ENCODE results near the gene NPDC1. TPM values are rescaled to one million over a fixed set of nuclear protein-coding genes. Genes with fewer than 3 reads are reported as not detected.
A peak's percentile ranks its signal among the peaks of the same experiment; 100 is the strongest.

The NPDC1 gene
- total RNA-seq, 4 donors from 2014 or later, result 25.2 to 221 (median 59.2) TPM

DNA sequence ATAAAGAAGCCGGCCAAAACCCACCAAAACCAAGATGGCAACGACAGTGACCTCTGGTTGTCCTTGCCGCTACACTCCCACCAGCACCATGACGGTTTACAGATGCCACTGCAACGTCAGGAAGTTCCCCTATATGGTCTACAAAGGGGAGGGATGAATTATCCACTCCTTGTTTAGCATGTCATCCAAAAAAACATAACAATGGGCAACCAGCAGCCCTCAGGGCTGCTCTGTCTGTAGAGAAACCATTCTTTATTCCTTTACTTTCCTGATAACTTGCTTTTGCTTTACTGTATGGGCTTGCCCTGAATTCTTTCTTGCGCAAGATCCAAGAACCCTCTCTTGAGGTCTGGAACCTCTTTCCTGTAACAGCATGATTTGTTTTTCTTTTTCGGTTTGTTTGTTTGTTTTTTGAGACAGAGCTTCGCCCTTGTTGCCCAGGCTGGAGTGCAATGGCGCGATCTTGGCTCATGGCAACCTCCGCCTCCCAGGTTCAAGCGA lies 29.3 kb upstream of the NPDC1 start:
- Histone ChIP-seq H3K4me3 (no peak overlapping the region), H3K27me3 (no peaks in the 10 kb centered on the region), H3K4me1 (peaks cover 0 to 15% of the 10 kb centered on the region in 2 donors), H3K36me3 (no peaks in the 10 kb centered on the region), H3K9me3 (no peaks in the 10 kb centered on the region), H3K27ac (no peak overlapping the region)
- intact Hi-C loops (cut with DNase I; ENCODE audit: low total_unique reads), result no loop called here
- TF ChIP-seq POLR2A (IDR thresholded peaks at IDR 0.05), result no peak
- TF ChIP-seq, protein P1, sequence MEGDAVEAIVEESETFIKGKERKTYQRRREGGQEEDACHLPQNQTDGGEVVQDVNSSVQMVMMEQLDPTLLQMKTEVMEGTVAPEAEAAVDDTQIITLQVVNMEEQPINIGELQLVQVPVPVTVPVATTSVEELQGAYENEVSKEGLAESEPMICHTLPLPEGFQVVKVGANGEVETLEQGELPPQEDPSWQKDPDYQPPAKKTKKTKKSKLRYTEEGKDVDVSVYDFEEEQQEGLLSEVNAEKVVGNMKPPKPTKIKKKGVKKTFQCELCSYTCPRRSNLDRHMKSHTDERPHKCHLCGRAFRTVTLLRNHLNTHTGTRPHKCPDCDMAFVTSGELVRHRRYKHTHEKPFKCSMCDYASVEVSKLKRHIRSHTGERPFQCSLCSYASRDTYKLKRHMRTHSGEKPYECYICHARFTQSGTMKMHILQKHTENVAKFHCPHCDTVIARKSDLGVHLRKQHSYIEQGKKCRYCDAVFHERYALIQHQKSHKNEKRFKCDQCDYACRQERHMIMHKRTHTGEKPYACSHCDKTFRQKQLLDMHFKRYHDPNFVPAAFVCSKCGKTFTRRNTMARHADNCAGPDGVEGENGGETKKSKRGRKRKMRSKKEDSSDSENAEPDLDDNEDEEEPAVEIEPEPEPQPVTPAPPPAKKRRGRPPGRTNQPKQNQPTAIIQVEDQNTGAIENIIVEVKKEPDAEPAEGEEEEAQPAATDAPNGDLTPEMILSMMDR (IDR thresholded peaks at IDR 0.05), result no peak
- no peak for DNase-seq

DNA sequence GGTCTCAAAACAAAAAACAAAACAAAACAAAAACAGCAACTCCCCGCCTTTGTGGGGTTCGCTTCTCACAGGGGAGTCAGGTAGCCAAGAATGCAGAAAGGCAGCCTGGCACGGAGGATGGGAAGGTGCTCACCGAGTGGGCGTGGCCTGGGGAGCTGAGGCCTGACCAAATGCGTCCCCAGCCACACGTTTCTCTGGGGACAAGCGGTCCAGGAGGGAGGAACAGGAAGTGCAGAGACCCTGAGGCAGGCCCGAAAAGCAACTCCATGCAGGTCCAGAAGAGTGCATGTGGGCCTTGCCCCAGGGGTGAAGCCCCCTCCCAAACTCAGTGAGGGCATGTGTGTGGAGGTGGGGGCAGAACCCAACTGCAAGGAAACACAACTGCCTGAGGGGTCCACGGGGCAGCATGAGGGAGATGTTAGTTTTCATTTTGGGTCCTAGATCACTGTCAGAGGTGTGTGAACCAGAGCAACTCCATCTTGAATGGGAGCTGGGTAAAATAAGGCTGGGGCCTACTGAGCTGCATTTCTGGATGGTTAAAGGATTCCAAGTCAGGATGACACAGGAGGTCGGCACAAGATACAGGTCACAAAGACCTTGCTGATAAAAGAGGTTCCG lies 28.8 kb upstream of the NPDC1 start:
- H3K36me3 ChIP-seq, result no peaks in the 10 kb centered on the region
- no peak overlapping the region for H3K4me3 ChIP-seq
- DNase-seq, result no peak
- intact Hi-C loops (cut with DNase I; ENCODE audit: low total_unique reads), result no loop called here
- no peak overlapping the region for H3K27ac ChIP-seq
- TF ChIP-seq, protein P1 (IDR thresholded peaks at IDR 0.05), result no peak
- no peak for TF ChIP-seq POLR2A (IDR thresholded peaks at IDR 0.05)
- H3K9me3 ChIP-seq, result no peaks in the 10 kb centered on the region
- no peaks in the 10 kb centered on the region for H3K27me3 ChIP-seq
- H3K4me1 ChIP-seq, result peaks cover 0 to 20% of the 10 kb centered on the region in 2 donors

DNA sequence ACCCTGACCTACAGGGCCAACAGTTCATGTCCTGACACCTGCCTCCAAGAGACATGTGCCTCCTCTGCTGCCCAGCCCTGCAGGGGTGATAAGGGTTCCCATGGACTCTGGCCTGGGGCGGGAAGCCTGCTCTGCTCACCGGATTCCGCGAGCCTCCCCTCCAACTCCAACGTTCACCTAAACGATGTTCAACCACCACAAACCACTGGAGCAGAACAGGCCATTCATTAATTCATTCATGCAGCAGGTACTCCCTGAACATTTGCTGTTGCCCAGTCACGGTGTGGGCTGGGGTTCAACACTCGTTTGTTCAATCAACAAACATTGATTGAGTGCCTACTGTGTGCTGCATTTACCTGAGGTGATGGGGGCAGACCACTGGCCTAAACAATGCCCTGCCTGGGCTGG lies 28.0 kb upstream of the NPDC1 start:
- peaks cover 0 to 22% of the 10 kb centered on the region in 2 donors for H3K4me1 ChIP-seq
- no peak for DNase-seq
- intact Hi-C loops (cut with DNase I; ENCODE audit: low total_unique reads), result no loop called here
- peaks cover 0 to 4% of the 10 kb centered on the region in 2 donors for H3K27me3 ChIP-seq
- H3K36me3 ChIP-seq, result no peaks in the 10 kb centered on the region
- H3K27ac ChIP-seq, result no peak overlapping the region
- H3K4me3 ChIP-seq, result no peak overlapping the region
- no peaks in the 10 kb centered on the region for H3K9me3 ChIP-seq
- TF ChIP-seq POLR2A (IDR thresholded peaks at IDR 0.05), result no peak
- TF ChIP-seq, protein P1 (IDR thresholded peaks at IDR 0.05), result no peak

DNA sequence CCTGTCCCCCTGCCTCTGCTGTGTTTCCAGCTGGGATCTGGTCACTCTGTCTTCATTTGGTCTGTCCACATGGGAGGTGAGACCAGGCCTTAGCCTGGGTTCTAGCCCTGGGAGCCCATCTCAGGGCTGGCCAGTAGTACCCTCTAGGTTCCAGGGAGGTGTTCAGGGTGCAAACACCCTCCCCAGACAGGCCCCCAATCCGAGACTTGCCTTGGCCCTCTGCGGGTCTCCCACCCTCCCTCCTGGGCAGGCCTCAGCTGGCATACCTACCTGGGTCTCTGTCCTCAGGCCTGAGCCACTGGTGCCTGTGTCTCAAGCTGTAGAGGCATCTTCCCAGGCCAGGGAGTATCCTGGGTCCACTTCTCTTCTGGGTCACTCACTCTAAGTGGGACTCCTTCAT lies 25.3 kb upstream of the NPDC1 start:
- H3K27ac ChIP-seq, result no peak overlapping the region
- no peak overlapping the region for H3K4me3 ChIP-seq
- TF ChIP-seq, protein P1 (IDR thresholded peaks at IDR 0.05), result no peak
- TF ChIP-seq POLR2A (IDR thresholded peaks at IDR 0.05), result no peak
- peaks cover 0 to 10% of the 10 kb centered on the region in 2 donors for H3K27me3 ChIP-seq
- peaks cover 0 to 15% of the 10 kb centered on the region in 2 donors for H3K4me1 ChIP-seq
- intact Hi-C loops (cut with DNase I; ENCODE audit: low total_unique reads), result no loop called here
- no peaks in the 10 kb centered on the region for H3K36me3 ChIP-seq
- DNase-seq, result no peak
- no peaks in the 10 kb centered on the region for H3K9me3 ChIP-seq

DNA sequence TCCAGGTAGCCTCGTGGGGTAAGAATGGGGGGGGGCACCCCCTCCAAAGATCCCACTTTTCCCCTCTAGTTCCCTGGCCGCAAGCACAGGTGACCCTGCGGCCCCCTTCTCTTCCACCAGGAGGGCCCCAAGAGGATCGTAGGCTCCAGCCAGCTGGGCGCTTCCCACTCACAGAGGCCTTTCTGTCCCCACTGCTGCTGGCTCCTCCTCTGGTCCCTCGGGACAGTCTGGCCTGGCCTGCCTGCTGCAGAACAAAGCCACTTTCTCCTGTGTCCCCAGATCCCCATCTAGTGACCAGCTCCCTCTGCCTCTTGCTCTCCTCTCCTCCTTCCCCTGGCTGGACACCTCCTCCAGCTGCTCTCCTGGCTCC lies 24.9 kb upstream of the NPDC1 start:
- no peaks in the 10 kb centered on the region for H3K36me3 ChIP-seq
- TF ChIP-seq, protein P1 (IDR thresholded peaks at IDR 0.05), result no peak
- no peak for TF ChIP-seq POLR2A (IDR thresholded peaks at IDR 0.05)
- H3K27ac ChIP-seq, result no peak overlapping the region
- no peak for DNase-seq
- H3K4me3 ChIP-seq, result peak overlapping the region; percentile 7 to 21
- intact Hi-C loops (cut with DNase I; ENCODE audit: low total_unique reads), result no loop called here
- peaks cover 0 to 15% of the 10 kb centered on the region in 2 donors for H3K4me1 ChIP-seq
- no peaks in the 10 kb centered on the region for H3K9me3 ChIP-seq
- peaks cover 0 to 10% of the 10 kb centered on the region in 2 donors for H3K27me3 ChIP-seq
